ENCODE data around the gene LRMDA. TPM values are rescaled to one million over a fixed set of nuclear protein-coding genes. Genes with fewer than 3 reads are reported as not detected.

Gene LRMDA
- total and polyA plus RNA-seq, 2 of the 13 experiments (the other 11 are each of a cell fraction or from before 2014, with no cell fraction given), result 13.4 to 22.0 TPM

DNA sequence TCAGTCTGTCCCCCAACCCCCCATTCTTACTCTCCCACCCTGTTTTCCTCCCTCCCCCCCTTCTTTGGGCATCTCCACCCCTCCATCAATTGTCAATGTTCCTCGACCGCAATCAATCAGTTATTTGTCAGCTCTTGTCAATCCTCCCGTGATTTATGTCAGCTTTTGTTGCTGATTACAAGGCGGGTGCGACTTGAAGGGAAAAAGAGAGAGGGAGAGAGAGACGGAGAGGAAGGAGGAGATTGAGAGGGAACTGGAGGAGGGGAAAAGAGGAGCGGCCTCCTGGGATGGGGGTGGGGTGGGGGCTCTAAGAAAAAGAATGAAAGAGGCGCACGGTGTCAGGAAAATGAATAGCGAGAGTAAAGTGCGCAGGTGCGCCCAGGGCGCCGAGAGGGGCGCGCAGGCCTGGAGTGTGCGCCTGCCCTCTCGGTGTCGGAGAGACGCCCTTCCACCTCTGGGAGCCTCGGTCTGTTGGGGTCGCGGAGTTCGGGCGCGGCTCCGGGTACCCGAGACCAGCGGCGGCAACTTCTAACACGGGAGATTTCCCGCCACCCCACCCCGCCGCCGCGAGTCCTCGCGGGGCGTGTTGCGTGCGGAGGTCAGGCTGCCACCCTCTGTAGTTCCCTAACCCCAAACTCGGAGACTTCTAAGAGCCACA, 28.8 kb upstream of the LRMDA start (continued):
- TF ChIP-seq, protein P1, sequence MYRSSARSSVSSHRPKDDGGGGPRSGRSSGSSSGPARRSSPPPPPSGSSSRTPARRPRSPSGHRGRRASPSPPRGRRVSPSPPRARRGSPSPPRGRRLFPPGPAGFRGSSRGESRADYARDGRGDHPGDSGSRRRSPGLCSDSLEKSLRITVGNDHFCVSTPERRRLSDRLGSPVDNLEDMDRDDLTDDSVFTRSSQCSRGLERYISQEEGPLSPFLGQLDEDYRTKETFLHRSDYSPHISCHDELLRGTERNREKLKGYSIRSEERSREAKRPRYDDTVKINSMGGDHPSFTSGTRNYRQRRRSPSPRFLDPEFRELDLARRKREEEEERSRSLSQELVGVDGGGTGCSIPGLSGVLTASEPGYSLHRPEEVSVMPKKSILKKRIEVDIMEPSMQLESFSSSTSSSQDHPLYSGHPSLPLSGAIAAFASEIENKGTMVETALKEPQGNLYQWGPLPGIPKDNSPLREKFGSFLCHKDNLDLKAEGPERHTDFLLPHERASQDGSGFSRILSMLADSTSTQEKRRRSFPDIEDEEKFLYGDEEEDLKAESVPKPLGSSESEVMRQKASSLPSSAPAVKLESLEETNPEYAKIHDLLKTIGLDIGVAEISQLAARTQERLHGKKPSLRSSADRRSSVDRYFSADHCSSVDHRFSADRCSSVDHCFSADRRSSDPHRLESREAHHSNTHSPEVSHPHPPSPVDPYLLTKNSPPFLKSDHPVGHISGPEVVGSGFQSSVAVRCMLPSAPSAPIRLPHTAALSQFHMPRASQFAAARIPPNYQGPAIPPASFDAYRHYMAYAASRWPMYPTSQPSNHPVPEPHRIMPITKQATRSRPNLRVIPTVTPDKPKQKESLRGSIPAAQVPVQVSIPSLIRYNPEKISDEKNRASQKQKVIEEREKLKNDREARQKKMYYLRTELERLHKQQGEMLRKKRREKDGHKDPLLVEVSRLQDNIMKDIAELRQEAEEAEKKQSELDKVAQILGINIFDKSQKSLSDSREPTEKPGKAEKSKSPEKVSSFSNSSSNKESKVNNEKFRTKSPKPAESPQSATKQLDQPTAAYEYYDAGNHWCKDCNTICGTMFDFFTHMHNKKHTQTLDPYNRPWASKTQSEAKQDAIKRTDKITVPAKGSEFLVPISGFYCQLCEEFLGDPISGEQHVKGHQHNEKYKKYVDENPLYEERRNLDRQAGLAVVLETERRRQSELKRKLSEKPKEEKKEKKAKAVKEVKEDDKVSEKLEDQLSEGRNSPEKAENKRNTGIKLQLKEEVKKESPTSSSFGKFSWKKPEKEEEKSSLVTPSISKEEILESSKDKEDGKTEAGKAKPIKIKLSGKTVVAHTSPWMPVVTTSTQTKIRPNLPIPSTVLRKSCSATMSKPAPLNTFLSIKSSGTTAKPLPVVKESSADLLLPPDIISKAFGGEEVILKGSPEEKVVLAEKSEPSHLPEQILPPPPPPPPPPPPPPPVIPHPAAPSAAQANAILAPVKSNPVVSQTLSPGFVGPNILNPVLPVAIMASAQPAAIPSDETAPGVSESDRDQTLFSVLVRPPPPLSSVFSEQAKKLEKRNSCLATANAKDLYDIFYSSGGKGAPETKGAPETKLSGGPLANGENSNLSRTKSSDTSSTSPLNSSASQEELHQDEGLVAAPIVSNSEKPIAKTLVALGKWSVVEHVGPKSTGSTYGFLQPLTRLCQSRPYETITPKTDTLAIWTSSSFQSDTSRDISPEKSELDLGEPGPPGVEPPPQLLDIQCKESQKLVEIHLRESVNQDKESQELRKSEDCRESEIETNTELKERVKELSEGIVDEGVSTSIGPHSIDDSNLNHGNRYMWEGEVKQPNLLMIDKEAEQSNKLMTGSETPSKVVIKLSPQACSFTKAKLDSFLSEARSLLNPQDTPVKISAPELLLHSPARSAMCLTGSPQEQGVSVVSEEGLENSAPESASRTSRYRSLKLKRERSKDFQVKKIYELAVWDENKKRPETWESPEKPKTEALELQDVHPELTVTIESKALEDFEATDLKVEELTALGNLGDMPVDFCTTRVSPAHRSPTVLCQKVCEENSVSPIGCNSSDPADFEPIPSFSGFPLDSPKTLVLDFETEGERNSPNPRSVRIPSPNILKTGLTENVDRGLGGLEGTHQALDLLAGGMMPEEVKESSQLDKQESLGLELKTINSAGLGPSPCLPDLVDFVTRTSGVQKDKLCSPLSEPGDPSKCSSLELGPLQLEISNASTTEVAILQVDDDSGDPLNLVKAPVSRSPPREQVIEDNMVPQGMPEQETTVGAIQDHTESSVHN (CRISPR knock-in tag; IDR thresholded peaks at IDR 0.05), result no peak
- TF ChIP-seq TGIF2 (CRISPR knock-in tag; IDR thresholded peaks at IDR 0.05), result peak; percentile 38; the same call in 1 of the 2 replicates
- TF ChIP-seq ZNF747 (CRISPR knock-in tag; IDR thresholded peaks at IDR 0.05; ENCODE audit: borderline replicate concordance), result no peak
- TF ChIP-seq KLF15 (CRISPR knock-in tag; IDR thresholded peaks at IDR 0.05; ENCODE audit: borderline replicate concordance), result no peak
- TF ChIP-seq ZNF451 (CRISPR knock-in tag; IDR thresholded peaks at IDR 0.05), result 0 out of 2 replicates have a peak, but pooled peaks have one; percentile 17
- TF ChIP-seq PAWR (CRISPR knock-in tag; IDR thresholded peaks at IDR 0.05; ENCODE audit: borderline replicate concordance), result no peak
- TF ChIP-seq, protein P2, sequence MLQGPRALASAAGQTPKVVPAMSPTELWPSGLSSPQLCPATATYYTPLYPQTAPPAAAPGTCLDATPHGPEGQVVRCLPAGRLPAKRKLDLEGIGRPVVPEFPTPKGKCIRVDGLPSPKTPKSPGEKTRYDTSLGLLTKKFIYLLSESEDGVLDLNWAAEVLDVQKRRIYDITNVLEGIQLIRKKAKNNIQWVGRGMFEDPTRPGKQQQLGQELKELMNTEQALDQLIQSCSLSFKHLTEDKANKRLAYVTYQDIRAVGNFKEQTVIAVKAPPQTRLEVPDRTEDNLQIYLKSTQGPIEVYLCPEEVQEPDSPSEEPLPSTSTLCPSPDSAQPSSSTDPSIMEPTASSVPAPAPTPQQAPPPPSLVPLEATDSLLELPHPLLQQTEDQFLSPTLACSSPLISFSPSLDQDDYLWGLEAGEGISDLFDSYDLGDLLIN (CRISPR knock-in tag; IDR thresholded peaks at IDR 0.05; ENCODE audit: borderline replicate concordance), result no peak; the same call in 1 of the 2 replicates
- TF ChIP-seq TBL1XR1 (IDR thresholded peaks at IDR 0.05; ENCODE audit: borderline replicate concordance, low read length, partially characterized antibody), result no peak
- TF ChIP-seq, protein P3, sequence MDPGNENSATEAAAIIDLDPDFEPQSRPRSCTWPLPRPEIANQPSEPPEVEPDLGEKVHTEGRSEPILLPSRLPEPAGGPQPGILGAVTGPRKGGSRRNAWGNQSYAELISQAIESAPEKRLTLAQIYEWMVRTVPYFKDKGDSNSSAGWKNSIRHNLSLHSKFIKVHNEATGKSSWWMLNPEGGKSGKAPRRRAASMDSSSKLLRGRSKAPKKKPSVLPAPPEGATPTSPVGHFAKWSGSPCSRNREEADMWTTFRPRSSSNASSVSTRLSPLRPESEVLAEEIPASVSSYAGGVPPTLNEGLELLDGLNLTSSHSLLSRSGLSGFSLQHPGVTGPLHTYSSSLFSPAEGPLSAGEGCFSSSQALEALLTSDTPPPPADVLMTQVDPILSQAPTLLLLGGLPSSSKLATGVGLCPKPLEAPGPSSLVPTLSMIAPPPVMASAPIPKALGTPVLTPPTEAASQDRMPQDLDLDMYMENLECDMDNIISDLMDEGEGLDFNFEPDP (CRISPR knock-in tag; conservative IDR thresholded peaks at IDR 0.05), result no peak
- TF ChIP-seq, protein P4, sequence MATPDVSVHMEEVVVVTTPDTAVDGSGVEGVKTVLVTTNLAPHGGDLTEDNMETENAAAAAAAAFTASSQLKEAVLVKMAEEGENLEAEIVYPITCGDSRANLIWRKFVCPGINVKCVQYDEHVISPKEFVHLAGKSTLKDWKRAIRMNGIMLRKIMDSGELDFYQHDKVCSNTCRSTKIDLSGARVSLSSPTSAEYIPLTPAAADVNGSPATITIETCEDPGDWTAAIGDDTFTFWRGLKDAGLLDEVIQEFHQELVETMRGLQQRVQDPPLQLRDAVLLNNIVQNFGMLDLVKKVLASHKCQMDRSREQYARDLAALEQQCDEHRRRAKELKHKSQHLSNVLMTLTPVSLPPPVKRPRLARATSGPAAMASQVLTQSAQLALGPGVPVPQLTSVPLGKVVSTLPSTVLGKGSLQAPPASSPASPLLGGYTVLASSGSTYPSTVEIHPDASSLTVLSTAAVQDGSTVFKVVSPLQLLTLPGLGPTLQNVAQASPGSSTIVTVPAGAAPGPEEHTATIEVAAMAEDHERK (CRISPR knock-in tag; IDR thresholded peaks at IDR 0.05; ENCODE audit: low read depth), result no peak
- peak; percentile 34 for TF ChIP-seq U2AF1 (optimal IDR thresholded peaks at IDR 0.05; ENCODE audit: low read depth, low read length)
- no peak; the same call in 1 of the 2 replicates for TF ChIP-seq ZNF510 (CRISPR knock-in tag; IDR thresholded peaks at IDR 0.05; ENCODE audit: low read depth)
- TF ChIP-seq PTBP1 (IDR thresholded peaks at IDR 0.05; ENCODE audit: low read depth, low read length, poor library complexity, severe bottlenecking), result no peak
- no peak for TF ChIP-seq ZNF816 (CRISPR knock-in tag; IDR thresholded peaks at IDR 0.05; ENCODE audit: borderline replicate concordance)
- TF ChIP-seq ZNF589 (CRISPR knock-in tag; conservative IDR thresholded peaks at IDR 0.05), result no peak
- TF ChIP-seq SALL1 (CRISPR knock-in tag; IDR thresholded peaks at IDR 0.05), result no peak; the same call in 1 of the 2 replicates
- no peak; the same call in 1 of the 2 replicates for TF ChIP-seq MED13 (CRISPR knock-in tag; IDR thresholded peaks at IDR 0.05)

All from HepG2 (cell line).